GM19468 (cell line): ENCODE measurements around the gene ASB1.

Experiments
- ATAC-seq: cut with Tn5 transposase; IDR thresholded peaks from one replicate; pipeline ENCODE4 v1.9.1; 2021; ENCODE audit warnings: mild to moderate bottlenecking, moderate library complexity, moderate number of reproducible peaks; ENCODE audit not compliant: unreplicated experiment; ENCODE audit errors: extremely low read depth

Gene ASB1

GRCh38 chr2:238462782-238463396, 36.2 kb downstream of the ASB1 start:
- no peak for ATAC-seq

DNA sequence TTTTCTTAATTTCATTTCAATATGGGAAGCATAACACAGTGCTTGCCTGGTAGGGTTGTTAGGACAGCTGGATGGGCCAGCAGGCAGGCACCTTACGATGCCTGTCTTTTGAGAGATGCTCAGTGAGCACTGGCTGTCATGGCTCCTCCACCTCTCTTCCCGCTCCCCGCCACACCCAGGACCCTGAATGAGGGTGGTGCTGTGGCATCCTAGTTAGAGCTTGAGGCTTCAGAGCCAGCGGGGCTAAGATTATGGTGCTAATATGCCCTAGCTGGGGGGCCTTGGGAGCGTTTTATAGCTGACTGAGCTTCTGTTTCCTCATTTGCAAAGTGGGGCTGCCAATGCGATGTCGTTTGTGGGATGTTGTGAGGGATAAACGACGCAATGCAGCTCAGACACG, 37.7 kb downstream of the ASB1 start:
- no peak for ATAC-seq

- no peak for ATAC-seq
Observed at GRCh38 chr2:238465487-238466242, 38.9 kb downstream of the ASB1 start.

GRCh38 chr2:238466243-238466756, 39.6 kb downstream of the ASB1 start:
- no peak for ATAC-seq

DNA sequence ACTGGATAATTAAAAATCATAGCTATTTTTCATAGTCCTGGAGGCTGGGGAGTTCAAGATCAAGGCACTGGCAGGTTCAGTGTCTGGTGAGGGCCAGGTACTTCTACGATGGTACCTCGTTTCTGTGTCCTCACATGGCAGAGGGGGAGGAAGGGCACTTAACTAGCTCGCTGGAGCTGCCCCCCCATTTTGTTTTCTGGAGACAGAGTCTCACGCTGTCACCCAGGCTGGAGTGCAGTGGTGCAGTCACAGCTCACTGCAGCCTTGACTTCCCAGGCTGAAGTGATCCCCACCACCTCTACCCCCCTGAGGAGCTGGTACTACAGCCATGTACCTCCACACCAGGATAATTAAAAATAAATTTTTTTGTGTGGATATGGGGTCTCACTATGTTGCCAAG, 40.3 kb downstream of the ASB1 start:
- no peak for ATAC-seq

DNA sequence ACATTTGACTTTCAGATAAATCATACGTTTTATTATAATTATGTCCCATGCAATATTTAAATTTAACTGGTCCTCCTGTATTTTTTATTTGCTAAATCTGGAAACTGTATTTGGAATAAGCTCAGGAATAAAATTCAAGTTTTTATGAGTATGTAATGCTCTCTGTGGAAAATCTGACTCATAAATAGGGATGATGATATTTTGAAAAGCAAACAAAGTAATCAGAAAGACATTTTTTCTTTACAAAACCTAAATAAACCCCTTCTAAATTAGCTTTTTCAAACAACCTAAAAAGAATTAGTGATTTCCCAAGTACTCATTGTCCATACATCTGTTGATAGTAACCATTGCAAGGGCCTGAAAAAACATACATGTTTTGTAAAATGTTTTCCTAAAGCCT, 41.1 kb downstream of the ASB1 start:
- no peak for ATAC-seq

DNA sequence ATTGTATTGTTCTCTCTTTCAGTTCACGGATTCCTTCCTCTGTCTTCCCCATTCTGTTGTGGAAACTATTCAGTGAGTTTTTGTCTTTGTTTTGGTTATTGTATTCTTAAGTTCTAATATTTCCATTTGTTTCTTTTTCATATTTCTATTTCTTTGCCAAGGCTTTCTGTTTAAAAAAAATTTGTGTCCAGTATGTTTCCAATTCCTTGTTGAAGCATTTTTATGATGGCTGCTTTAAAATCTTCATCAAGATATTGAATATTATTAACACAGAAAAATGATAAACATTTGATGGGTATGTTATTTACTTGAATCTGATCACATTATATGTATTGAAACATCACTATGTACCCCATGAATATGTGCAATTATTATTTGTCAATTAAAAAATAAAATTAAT, 42.4 kb downstream of the ASB1 start:
- no peak for ATAC-seq

DNA sequence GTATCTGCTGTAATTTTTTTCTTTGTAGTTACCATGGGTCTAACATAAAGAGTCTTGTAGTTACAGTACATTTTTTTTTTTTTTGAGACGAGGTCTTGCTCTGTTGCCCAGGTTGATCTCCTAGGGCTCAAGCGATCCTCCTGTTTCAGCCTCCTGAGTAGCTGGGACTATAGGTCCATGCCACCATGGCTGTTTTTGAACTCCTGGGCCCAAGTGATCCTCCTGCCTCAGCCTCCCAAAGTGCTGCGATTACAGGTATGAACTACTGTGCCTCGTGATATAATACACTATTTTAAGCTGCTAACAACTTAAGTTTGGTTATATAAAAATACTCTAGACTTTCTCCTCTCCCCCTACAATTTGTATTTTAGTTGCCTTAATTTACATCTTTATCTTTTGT, 46.3 kb downstream of the ASB1 start:
- no peak for ATAC-seq

DNA sequence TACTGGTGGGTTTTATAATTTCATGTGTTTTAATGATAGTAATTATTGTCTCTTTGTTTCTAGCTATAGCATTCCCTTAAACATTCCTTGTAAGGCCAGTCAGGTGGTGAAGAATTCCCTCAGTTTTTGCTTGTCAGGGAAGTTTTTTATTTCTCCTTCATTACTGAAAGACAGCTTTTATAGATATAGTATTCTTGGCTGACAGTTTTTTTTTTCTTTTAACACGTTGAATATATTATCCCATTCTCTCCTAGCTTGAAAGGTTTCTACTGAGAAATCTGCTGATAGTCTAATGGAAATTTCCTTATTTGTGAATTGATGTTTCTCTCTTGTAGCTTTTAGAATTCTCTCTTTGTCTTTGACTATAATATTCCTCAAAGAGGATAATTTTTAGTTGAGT, 46.8 kb downstream of the ASB1 start:
- ATAC-seq: no peak

DNA sequence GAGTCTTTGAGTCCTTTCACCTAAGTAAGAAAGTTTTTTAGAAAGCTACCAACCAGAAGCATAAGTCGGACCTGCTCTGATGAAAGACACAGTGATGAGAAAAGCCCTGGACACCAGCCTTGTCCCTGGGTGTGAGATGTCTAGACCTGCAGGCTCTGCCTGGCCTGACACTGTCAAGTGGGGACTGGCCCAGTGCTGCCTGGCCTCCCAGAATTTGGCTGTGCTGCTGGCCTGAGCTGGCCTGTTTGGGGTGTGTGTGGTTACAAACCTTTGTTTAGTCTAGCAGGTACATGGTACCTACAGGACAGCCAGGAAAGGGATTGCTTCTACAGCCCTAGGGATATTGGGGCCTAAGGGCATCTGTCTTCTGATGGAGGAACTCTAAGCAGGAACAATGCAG, 48.3 kb downstream of the ASB1 start:
- ATAC-seq: no peak

DNA sequence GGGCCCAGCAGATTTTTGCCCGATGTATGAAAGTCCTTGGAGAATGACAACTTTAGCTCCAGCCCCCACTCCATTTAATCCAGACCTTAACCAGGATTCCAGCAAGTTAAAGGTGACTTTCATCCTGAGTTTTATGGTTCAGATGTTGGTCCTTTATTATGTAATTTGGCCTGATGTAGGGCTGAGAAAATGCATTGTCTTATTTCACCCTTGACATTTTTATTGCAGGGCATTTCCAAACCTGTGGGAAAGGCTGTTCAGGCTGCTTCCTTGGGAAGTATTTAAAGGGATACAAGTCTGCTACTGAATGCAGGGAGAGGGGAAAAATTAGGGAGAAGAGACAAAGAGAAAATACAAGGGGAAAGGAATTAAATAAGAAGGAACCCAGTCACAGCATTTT, 48.8 kb downstream of the ASB1 start:
- no peak for ATAC-seq

DNA sequence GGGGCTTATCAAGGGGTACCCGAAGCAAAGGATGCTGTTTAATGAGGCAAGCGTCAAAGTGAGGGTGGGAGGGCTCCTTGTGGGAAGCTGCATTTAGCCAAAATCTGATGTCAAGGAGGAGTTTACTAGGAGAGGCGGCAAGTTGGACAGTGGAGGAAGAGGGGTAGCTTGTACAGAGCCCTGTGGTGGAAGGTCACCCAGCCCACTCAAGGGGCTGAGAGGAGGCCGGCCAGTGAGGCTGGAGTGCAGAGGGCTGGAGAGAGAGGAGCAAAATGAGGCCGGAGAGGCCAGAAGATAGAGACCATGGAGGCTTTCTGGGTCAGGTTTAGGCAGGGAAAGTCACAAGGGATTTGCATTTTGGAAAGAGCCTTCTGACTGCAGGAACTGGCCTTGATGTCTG, 49.5 kb downstream of the ASB1 start:
- no peak for ATAC-seq

DNA sequence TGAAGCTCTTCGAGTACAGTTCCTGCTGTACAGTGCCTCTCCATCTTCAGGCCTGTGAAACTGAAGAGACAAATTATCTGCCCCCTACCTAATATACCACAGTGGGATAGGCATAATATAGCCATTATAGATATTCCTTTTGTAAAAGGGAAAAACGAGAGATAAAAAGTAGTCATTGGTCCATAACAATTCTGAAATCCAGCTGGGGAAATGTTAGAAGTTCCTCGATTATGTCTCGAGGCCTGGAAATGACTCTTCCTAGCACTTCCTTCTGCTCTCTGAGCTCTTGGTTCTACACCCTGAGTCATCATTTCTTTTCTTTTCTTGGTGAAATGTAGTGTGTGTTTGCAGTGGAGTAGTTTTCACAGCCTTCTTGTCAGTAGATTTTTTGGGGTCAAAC, 51.5 kb downstream of the ASB1 start:
- no peak for ATAC-seq

DNA sequence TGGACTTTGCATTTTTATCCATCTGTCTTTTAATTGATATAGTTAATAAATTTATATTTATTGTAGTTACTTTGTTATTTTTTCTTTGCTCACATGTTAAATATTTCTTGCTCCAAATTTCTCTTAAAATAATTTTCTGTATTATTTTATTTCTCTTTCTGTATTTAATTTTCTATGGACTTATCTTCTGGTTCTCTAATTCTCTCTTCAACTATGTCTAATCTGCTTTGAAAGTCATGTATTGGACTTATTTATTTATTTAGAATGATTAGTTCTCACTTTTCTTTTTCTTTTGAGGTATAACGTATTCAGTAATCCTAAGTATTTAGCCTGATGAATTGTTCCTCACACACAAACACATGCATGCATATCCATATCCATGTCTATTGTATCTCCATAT, 53.1 kb downstream of the ASB1 start:
- ATAC-seq: no peak

- no peak for ATAC-seq
Observed at GRCh38 chr2:238483021-238483420, 56.3 kb downstream of the ASB1 start.

GRCh38 chr2:238483656-238484055, 56.9 kb downstream of the ASB1 start:
- ATAC-seq: no peak

- ATAC-seq: no peak
Observed at GRCh38 chr2:238484522-238485452, 58.1 kb downstream of the ASB1 start.

GRCh38 chr2:238486123-238486848, 59.6 kb downstream of the ASB1 start:
- no peak for ATAC-seq

DNA sequence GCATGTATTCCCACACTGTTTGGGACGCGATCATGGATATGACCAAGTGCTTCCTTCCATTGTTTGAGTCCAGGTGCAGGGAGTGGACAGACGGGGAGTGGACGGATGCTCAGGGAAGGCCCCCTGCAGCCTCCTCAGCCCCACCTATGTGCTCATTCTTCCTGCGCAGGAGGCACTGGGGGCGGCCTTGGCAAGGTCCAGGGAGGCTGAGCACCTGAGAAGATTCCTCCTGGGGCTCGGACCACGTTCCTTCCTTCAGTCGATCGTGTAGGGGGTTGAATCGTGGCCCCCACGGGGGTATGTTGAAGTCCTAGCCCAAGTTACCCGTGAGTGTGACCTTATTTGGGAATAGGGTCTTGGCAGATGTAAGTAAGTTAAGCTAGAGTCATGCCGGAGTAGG, 60.4 kb downstream of the ASB1 start:
- no peak for ATAC-seq

DNA sequence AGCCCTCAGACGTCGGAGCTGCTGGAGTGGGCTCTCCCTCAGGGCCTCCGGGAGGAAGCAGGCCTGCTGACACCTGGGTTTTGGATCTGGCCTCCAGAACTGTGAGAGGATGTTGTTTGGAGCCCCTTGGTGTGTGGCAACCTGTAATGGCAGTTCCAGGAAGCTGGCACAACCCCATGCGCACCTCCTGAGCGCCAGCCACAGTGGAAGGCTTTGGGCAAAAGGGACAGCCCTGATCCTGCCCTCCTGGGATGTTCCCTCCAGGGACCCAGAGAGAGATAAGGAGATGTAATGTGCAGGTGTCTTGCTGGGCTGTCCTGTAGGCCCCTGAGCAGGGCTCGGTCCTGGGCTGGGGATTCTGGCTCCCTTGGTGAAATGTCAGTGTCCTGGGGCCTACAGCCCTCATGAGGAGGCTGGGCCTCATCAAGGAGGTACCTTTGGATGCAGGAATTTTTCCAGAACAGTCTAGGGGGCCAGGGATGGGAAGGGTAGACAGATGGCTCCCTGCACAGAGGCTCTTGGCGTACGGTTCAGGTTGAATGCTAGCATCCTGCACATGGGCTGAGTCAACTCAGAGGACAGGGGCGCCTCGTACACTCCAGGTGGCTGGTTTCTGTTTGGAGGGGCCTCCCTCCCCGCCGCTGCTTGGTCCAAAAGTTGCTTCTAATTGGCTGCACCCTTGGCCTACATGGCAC, 61.1 kb downstream of the ASB1 start:
- ATAC-seq: no peak
